HepG2 (cell line): ENCODE data around the gene NSD1. TPM values are rescaled to one million over a fixed set of nuclear protein-coding genes. Genes with fewer than 3 reads are reported as not detected.

Source experiments
- ARNTL ChIP-seq: sonication (generic); formaldehyde crosslinking; IDR thresholded peaks from 2 replicates; pipeline ENCODE4 v1.4.0; 2020; ENCODE audit warnings: mild to moderate bottlenecking, missing genetic modification reagents
- ATAD3A ChIP-seq: sonication (generic); formaldehyde crosslinking; IDR thresholded peaks from 2 replicates; pipeline ENCODE4 v1.4.0; 2020; ENCODE audit warnings: missing genetic modification reagents
- ELK4 ChIP-seq: sonication (generic); formaldehyde crosslinking; IDR thresholded peaks from 2 replicates; pipeline ENCODE4 v1.9.0; 2021; ENCODE audit warnings: missing genetic modification reagents, borderline replicate concordance
- FIP1L1 ChIP-seq: fragments of 200-400 bp; formaldehyde crosslinking; IDR thresholded peaks from 2 replicates; pipeline ENCODE4 v1.6.1; 2018; ENCODE audit warnings: low read depth, mild to moderate bottlenecking, low read length, moderate library complexity, borderline replicate concordance; ENCODE audit not compliant: insufficient read depth
- FOSL2 ChIP-seq: sonication (generic); formaldehyde crosslinking; IDR thresholded peaks from 2 replicates; pipeline ENCODE4 v1.4.0; 2020; ENCODE audit warnings: missing genetic modification reagents
- HOXD1 ChIP-seq: sonication (generic); formaldehyde crosslinking; IDR thresholded peaks from 2 replicates; pipeline ENCODE4 v1.5.0; 2020; ENCODE audit warnings: missing genetic modification reagents
- KLF6 ChIP-seq: IDR thresholded peaks from 2 replicates; pipeline ENCODE4 v1.8.0; 2016; ENCODE audit warnings: missing biosample characterization, missing genetic modification reagents
- NR2F2 ChIP-seq: IDR thresholded peaks from 2 replicates; pipeline ENCODE4 v1.6.1; 2012; ENCODE audit warnings: low read depth, inconsistent platforms, borderline replicate concordance
- SALL2 ChIP-seq: sonication (generic); formaldehyde crosslinking; IDR thresholded peaks from 2 replicates; pipeline ENCODE4 v1.8.1; 2023; ENCODE audit warnings: mild to moderate bottlenecking, missing genetic modification reagents, inconsistent platforms
- SAP130 ChIP-seq: IDR thresholded peaks from 2 replicates; pipeline ENCODE4 v1.6.1; 2016; ENCODE audit warnings: low read depth
- SSRP1 ChIP-seq: IDR thresholded peaks from 2 replicates; pipeline ENCODE4 v1.6.1; 2016; ENCODE audit warnings: control low read depth
- TEF ChIP-seq: sonication (generic); formaldehyde crosslinking; IDR thresholded peaks from 2 replicates; pipeline ENCODE4 v1.5.0; 2020; ENCODE audit warnings: missing genetic modification reagents
- XBP1 ChIP-seq: sonication (generic); formaldehyde crosslinking; IDR thresholded peaks from 2 replicates; pipeline ENCODE4 v1.5.0; 2020; ENCODE audit warnings: missing genetic modification reagents
- ZBTB42 ChIP-seq: sonication (generic); formaldehyde crosslinking; IDR thresholded peaks from 2 replicates; pipeline ENCODE4 v1.5.0; 2020; ENCODE audit warnings: mild to moderate bottlenecking, missing genetic modification reagents
- ZFP91 ChIP-seq: sonication (generic); formaldehyde crosslinking; IDR thresholded peaks from 2 replicates; pipeline ENCODE4 v1.9.0; 2022; ENCODE audit warnings: missing genetic modification reagents, mild to moderate bottlenecking, borderline replicate concordance
- ZIK1 ChIP-seq: sonication (generic); formaldehyde crosslinking; IDR thresholded peaks from 2 replicates; pipeline ENCODE4 v1.5.0; 2020; ENCODE audit warnings: mild to moderate bottlenecking, low read depth, missing genetic modification reagents, borderline replicate concordance
- ZNF282 ChIP-seq: fragments of 450-650 bp; IDR thresholded peaks from 2 replicates; pipeline ENCODE4 v1.6.1; 2018; ENCODE audit not compliant: partially characterized antibody
- ZNF44 ChIP-seq: sonication (generic); formaldehyde crosslinking; IDR thresholded peaks from 2 replicates; pipeline ENCODE4 v1.5.1; 2020; ENCODE audit warnings: mild to moderate bottlenecking, missing genetic modification reagents
- ZNF558 ChIP-seq: sonication (generic); formaldehyde crosslinking; IDR thresholded peaks from 2 replicates; pipeline ENCODE4 v1.9.0; 2022; ENCODE audit warnings: mild to moderate bottlenecking, missing genetic modification reagents, borderline replicate concordance
- ZNF652 ChIP-seq: IDR thresholded peaks from 2 replicates; pipeline ENCODE4 v1.6.1; 2016; ENCODE audit warnings: low read depth, borderline replicate concordance
- ZNF724P ChIP-seq: sonication (generic); formaldehyde crosslinking; IDR thresholded peaks from 2 replicates; pipeline ENCODE4 v1.8.0; 2022; ENCODE audit warnings: missing genetic modification reagents, borderline replicate concordance
- ZNF768 ChIP-seq: sonication (generic); formaldehyde crosslinking; IDR thresholded peaks from 2 replicates; pipeline ENCODE4 v1.4.0; 2020; ENCODE audit warnings: missing genetic modification reagents
- polyA plus RNA-seq, 8 experiments: library from polyadenylated mRNA; depleted of rRNA in 3 of 8; stranded (reverse) in 7 of 8; unstranded in 1 of 8; fragments of >200 nt; fragmentation: Illumina TruSeq in 4 of 8; extraction: Trizol in 4 of 8; gene quantifications; 2 replicates each; pipeline versions ENCODE4 v1.2.1 to v1.2.3, GENCODE V29; 2011 to 2016; ENCODE audit warnings: low read depth in 4 of 8, missing spikeins in 1 of 8, mixed read lengths in 1 of 8; ENCODE audit not compliant: insufficient read depth in 1 of 8
- total RNA-seq, 5 experiments: library from RNA; depleted of rRNA; stranded (reverse); fragments of >200 nt; fragmentation: Illumina TruSeq; extraction: Trizol; gene quantifications; 2 replicates each; pipeline ENCODE4 v1.2.3, GENCODE V29; 2016; ENCODE audit warnings: low read depth in 1 of 5
- TF ChIP-seq, protein P1 (sequence below): sonication (generic); formaldehyde crosslinking; IDR thresholded peaks from 2 replicates; pipeline ENCODE4 v1.5.0; 2020; ENCODE audit warnings: mild to moderate bottlenecking, missing genetic modification reagents
- TF ChIP-seq, protein P2 (sequence below): sonication (generic); formaldehyde crosslinking; IDR thresholded peaks from 2 replicates; pipeline ENCODE4 v1.8.1; 2023; ENCODE audit warnings: mild to moderate bottlenecking, missing genetic modification reagents

NSD1 gene
- total and polyA plus RNA-seq, 2 of the 13 experiments (the other 11 are each of a cell fraction or from before 2014, with no cell fraction given) = 0.01 to 0.09 TPM

DNA sequence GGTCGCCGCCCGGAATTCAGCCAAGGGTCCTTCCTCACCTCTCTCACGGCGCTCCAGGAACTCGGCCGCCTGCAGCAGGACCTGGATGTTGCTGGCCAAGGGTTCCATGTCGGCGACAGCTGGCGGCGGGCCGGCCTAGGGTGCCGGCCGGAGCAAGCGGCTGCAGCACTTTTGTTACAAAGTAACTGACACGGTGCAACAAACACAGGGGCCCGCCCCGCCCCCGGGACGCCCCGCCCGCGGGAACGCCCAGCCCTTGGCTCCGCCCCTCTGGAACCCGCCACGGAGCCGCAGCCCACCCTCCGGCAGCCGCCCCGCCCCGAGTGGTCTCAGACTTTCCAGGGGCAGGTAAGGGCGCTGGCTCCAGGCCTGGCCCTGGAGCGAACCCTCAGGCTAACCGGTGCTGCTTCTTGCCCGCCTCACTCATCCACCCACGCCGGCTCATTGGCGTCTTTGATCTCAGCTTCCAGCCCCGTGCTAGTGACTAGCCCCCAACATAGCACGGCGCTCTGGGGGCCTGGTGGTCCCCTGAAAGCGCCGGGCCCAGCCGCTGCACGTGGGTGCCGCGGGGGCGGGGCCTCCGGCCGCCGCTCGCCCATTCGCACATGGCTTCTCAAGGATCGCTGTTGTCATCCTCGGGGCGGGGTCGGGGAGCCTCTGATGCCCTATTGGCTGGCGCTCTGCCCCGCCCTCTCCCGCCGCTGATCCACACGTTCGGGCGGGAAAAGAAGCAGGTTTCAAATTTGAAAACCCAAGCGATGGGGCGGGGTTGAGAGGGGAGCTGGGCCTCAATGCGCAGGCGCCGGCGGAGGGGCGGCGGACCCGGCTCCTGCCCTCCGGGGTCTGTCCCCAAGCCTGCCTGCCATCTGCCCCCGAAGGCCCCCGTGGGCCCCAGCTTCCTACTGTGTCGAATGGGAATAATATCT, 178.4 kb downstream of the NSD1 start, which contains the start of gene MXD3 (continued):
- TF ChIP-seq ZFP91 = peak; percentile 53; the same call in 1 of the 2 replicates
- TF ChIP-seq, protein P1, sequence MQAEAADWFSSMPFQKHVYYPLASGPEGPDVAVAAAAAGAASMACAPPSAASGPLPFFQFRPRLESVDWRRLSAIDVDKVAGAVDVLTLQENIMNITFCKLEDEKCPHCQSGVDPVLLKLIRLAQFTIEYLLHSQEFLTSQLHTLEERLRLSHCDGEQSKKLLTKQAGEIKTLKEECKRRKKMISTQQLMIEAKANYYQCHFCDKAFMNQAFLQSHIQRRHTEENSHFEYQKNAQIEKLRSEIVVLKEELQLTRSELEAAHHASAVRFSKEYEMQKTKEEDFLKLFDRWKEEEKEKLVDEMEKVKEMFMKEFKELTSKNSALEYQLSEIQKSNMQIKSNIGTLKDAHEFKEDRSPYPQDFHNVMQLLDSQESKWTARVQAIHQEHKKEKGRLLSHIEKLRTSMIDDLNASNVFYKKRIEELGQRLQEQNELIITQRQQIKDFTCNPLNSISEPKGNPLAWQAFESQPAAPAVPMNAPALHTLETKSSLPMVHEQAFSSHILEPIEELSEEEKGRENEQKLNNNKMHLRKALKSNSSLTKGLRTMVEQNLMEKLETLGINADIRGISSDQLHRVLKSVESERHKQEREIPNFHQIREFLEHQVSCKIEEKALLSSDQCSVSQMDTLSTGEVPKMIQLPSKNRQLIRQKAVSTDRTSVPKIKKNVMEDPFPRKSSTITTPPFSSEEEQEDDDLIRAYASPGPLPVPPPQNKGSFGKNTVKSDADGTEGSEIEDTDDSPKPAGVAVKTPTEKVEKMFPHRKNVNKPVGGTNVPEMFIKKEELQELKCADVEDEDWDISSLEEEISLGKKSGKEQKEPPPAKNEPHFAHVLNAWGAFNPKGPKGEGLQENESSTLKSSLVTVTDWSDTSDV (CRISPR knock-in tag) = no peak
- no peak for TF ChIP-seq SSRP1 (CRISPR knock-in tag)
- peak; percentile 97 for TF ChIP-seq SAP130 (CRISPR knock-in tag)
- no peak for TF ChIP-seq XBP1 (CRISPR knock-in tag)
- TF ChIP-seq, protein P2, sequence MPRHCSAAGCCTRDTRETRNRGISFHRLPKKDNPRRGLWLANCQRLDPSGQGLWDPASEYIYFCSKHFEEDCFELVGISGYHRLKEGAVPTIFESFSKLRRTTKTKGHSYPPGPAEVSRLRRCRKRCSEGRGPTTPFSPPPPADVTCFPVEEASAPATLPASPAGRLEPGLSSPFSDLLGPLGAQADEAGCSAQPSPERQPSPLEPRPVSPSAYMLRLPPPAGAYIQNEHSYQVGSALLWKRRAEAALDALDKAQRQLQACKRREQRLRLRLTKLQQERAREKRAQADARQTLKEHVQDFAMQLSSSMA (CRISPR knock-in tag) = no peak
- TF ChIP-seq ZNF768 (CRISPR knock-in tag) = no peak
- no peak for TF ChIP-seq KLF6 (CRISPR knock-in tag)
- TF ChIP-seq ZNF558 (CRISPR knock-in tag) = no peak
- TF ChIP-seq HOXD1 = no peak
- 0 out of 2 replicates have a peak, but pooled peaks have one; percentile 34 for TF ChIP-seq ZBTB42 (CRISPR knock-in tag)
- TF ChIP-seq NR2F2 = no peak
- peak; percentile 9; the same call in 1 of the 2 replicates for TF ChIP-seq FOSL2 (CRISPR knock-in tag)
- TF ChIP-seq ZIK1 (CRISPR knock-in tag) = no peak
- TF ChIP-seq ZNF282 = no peak
- no peak for TF ChIP-seq TEF (CRISPR knock-in tag)
- TF ChIP-seq ATAD3A (CRISPR knock-in tag) = no peak
- no peak for TF ChIP-seq ZNF652 (CRISPR knock-in tag)
- no peak for TF ChIP-seq ELK4
- no peak for TF ChIP-seq FIP1L1
- TF ChIP-seq ZNF724P (CRISPR knock-in tag) = no peak
- no peak for TF ChIP-seq ZNF44
- TF ChIP-seq SALL2 (CRISPR knock-in tag) = no peak; the same call in 1 of the 2 replicates
- TF ChIP-seq ARNTL (CRISPR knock-in tag) = peak; percentile 82
